Endodermal cell (in vitro differentiated cells): Measurements from ENCODE around the gene GPC6. TPM values are rescaled to one million over a fixed set of nuclear protein-coding genes. Genes with fewer than 3 reads are reported as not detected.
A peak's percentile ranks its signal among the peaks of the same experiment; 100 is the strongest.

ENCODE experiments used
- DNase-seq: peaks from one replicate; pipeline ENCODE4 v3.0.0-alpha.2; 2017
- H3K27ac ChIP-seq: 2 replicates; pipeline ENCODE4 v1.5.1; 2013; ENCODE audit warnings: mild to moderate bottlenecking, low read depth, low read length, moderate library complexity
- H3K27me3 ChIP-seq: 2 replicates; pipeline ENCODE4 v1.6.1; 2013; ENCODE audit warnings: mild to moderate bottlenecking, low read length, moderate library complexity; ENCODE audit not compliant: insufficient read depth, control insufficient read depth, poor library complexity, severe bottlenecking
- H3K36me3 ChIP-seq: 2 replicates; pipeline ENCODE4 v1.7.0; 2013; ENCODE audit warnings: mild to moderate bottlenecking, low read length, moderate library complexity; ENCODE audit not compliant: control insufficient read depth, insufficient read depth
- H3K4me1 ChIP-seq: one replicate; pipeline ENCODE4 v1.7.0; 2013; ENCODE audit warnings: low read length; ENCODE audit not compliant: control insufficient read depth, insufficient read depth
- H3K4me3 ChIP-seq: 2 replicates; pipeline ENCODE4 v1.5.1; 2013; ENCODE audit warnings: mild to moderate bottlenecking, low read length, moderate library complexity
- H3K9ac ChIP-seq: 2 replicates; pipeline ENCODE4 v1.6.1; 2013; ENCODE audit warnings: mild to moderate bottlenecking, low read length, moderate library complexity; ENCODE audit not compliant: poor library complexity, severe bottlenecking; ENCODE audit errors: extremely low read depth
- H3K9me3 ChIP-seq: 2 replicates; pipeline ENCODE4 v1.6.1; 2013; ENCODE audit warnings: mild to moderate bottlenecking, low read length, moderate library complexity; ENCODE audit not compliant: control insufficient read depth
- H3K27ac Mint-ChIP-seq: 2 replicates; pipeline ENCODE4 v1.8.0; 2020; ENCODE audit warnings: mixed read lengths
- H3K27me3 Mint-ChIP-seq: 2 replicates; pipeline ENCODE4 v1.8.0; 2021; ENCODE audit warnings: mild to moderate bottlenecking, mixed read lengths; ENCODE audit not compliant: insufficient read depth
- H3K36me3 Mint-ChIP-seq: 2 replicates; pipeline ENCODE4 v1.8.0; 2020; ENCODE audit warnings: low read depth, mixed read lengths
- H3K4me1 Mint-ChIP-seq: 2 replicates; pipeline ENCODE4 v1.8.0; 2020; ENCODE audit warnings: mixed read lengths
- H3K4me3 Mint-ChIP-seq: 2 replicates; pipeline ENCODE4 v1.8.0; 2020; ENCODE audit warnings: mild to moderate bottlenecking, moderate library complexity, mixed read lengths
- H3K9me3 Mint-ChIP-seq: 2 replicates; pipeline ENCODE4 v1.8.0; 2020; ENCODE audit warnings: mild to moderate bottlenecking, mixed read lengths
- WGBS, 2 experiments: methylation state at CpG; one replicate each; pipeline versions ENCODE4 v1.1.5 to v1.1.7; 2013; ENCODE audit warnings: missing lambda C conversion rate in 2 of 2, mixed read lengths in 1 of 2; ENCODE audit not compliant: insufficient coverage in 1 of 2, insufficient read length in 1 of 2; 5-methylcytosine and 5-hydroxymethylcytosine counted together
- total RNA-seq, 2 donors: library from RNA; stranded (reverse); fragmentation: NEBNext Ultra II Directional in 1 of 2; extraction: Animal tissue kit (Norgen Biotek cat#: 25700) in 1 of 2; gene quantifications; 2 replicates in 1 of 2; 3 replicates in 1 of 2; pipeline ENCODE4 v1.2.1, GENCODE V29; 2021
- TF ChIP-seq, protein P1 (sequence below): fragments of 200-600 bp; sonication (generic); conservative IDR thresholded peaks from 2 replicates; pipeline ENCODE4 v1.5.0; 2021; ENCODE audit warnings: antibody characterized with exemption, mild to moderate bottlenecking

Gene GPC6
- total RNA-seq, 2 donors from 2014 or later, result 69.6 to 80.4 TPM

- no peaks in the 10 kb centered on the region for H3K27me3 Mint-ChIP-seq
- H3K27ac ChIP-seq, result no peak overlapping the region
- no peaks in the 10 kb centered on the region for H3K36me3 Mint-ChIP-seq
- no peak overlapping the region for H3K4me3 Mint-ChIP-seq
- no peaks in the 10 kb centered on the region for H3K36me3 ChIP-seq
- H3K4me3 ChIP-seq, result no peak overlapping the region
- H3K9me3 ChIP-seq, result no peaks in the 10 kb centered on the region
- peaks cover 7% of the 10 kb centered on the region for H3K4me1 ChIP-seq
- H3K9ac ChIP-seq, result no peak overlapping the region
- H3K9me3 Mint-ChIP-seq, result no peaks in the 10 kb centered on the region
- TF ChIP-seq, protein P1, sequence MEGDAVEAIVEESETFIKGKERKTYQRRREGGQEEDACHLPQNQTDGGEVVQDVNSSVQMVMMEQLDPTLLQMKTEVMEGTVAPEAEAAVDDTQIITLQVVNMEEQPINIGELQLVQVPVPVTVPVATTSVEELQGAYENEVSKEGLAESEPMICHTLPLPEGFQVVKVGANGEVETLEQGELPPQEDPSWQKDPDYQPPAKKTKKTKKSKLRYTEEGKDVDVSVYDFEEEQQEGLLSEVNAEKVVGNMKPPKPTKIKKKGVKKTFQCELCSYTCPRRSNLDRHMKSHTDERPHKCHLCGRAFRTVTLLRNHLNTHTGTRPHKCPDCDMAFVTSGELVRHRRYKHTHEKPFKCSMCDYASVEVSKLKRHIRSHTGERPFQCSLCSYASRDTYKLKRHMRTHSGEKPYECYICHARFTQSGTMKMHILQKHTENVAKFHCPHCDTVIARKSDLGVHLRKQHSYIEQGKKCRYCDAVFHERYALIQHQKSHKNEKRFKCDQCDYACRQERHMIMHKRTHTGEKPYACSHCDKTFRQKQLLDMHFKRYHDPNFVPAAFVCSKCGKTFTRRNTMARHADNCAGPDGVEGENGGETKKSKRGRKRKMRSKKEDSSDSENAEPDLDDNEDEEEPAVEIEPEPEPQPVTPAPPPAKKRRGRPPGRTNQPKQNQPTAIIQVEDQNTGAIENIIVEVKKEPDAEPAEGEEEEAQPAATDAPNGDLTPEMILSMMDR, result no peak
- no peak overlapping the region for H3K27ac Mint-ChIP-seq
- no peaks in the 10 kb centered on the region for H3K27me3 ChIP-seq
- no peak for DNase-seq
- H3K4me1 Mint-ChIP-seq, result peaks cover 26% of the 10 kb centered on the region
Observed at GRCh38 chr13:93515267-93515666, 288.7 kb downstream of the GPC6 start.

DNA sequence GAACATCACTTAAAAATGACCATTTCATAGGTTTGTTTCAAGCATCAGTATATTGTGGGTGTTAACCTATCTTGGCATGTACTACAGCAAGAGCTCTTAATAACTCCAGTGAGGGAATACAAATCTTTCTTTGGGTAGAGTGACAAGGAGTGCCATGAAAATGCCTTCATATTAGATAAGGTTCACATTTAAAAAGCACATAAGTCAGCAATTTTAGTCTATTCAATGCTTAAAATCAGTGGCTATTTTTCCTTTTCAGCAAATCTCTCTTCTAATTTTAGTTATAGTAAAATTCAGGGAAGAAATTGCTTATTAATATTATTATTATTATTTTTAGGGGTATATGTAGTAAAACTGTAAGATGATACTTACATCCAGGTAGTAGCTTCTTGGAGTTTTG lies 291.1 kb downstream of the GPC6 start:
- no peak overlapping the region for H3K9ac ChIP-seq
- no peaks in the 10 kb centered on the region for H3K27me3 ChIP-seq
- TF ChIP-seq, protein P1, result no peak
- DNase-seq, result no peak
- H3K4me3 ChIP-seq, result no peak overlapping the region
- H3K9me3 ChIP-seq, result no peaks in the 10 kb centered on the region
- H3K36me3 ChIP-seq, result no peaks in the 10 kb centered on the region
- Mint-ChIP-seq H3K4me3 (no peak overlapping the region), H3K9me3 (no peaks in the 10 kb centered on the region), H3K4me1 (peaks cover 39% of the 10 kb centered on the region), H3K27me3 (no peaks in the 10 kb centered on the region), H3K27ac (no peak overlapping the region), H3K36me3 (no peaks in the 10 kb centered on the region)
- no peak overlapping the region for H3K27ac ChIP-seq
- peaks cover 14% of the 10 kb centered on the region for H3K4me1 ChIP-seq

DNA sequence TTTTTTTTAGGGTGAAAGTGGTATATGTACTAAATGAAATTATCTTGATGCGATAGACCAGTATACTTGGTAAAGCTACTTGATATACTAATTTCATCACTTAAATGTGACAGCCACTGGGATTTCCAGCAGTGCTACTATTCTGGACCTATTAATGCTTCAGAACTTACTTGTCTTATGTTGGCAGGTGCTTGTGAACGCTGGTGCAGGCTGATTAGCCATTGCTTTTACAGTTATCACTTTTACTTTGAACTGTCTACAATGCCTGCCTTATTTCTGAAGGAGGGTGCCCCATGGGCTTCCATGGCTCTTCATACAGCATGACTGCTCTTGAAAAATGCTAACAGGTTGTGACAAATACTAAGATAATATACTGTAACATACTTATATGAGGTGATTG lies 294.7 kb downstream of the GPC6 start:
- Mint-ChIP-seq H3K27me3 (no peaks in the 10 kb centered on the region), H3K4me3 (no peak overlapping the region), H3K36me3 (no peaks in the 10 kb centered on the region), H3K27ac (no peak overlapping the region), H3K9me3 (no peaks in the 10 kb centered on the region), H3K4me1 (peaks cover 58% of the 10 kb centered on the region)
- H3K27ac ChIP-seq, result no peak overlapping the region
- no peak overlapping the region for H3K9ac ChIP-seq
- no peaks in the 10 kb centered on the region for H3K9me3 ChIP-seq
- H3K4me1 ChIP-seq, result peaks cover 18% of the 10 kb centered on the region
- no peaks in the 10 kb centered on the region for H3K27me3 ChIP-seq
- TF ChIP-seq, protein P1, result no peak
- peak overlapping the region; percentile 64 for H3K4me3 ChIP-seq
- H3K36me3 ChIP-seq, result no peaks in the 10 kb centered on the region
- DNase-seq, result no peak
- 81 to 93% methylated on average over 2 of the region's 2 CpGs for WGBS, 2 experiments
